Hematopoietic multipotent progenitor cell treated with erythropoietin and hydrocortisone succinate and interleukin-3 and kit ligand, for 15 days (in vitro differentiated cells): ENCODE results near the gene PGM2.
"Not testable (repeated sequence)": the region's sequence is repeated elsewhere in the genome, so short reads cannot be mapped to it uniquely, and the experiment has no call there.

Experiments used
- DNase-seq: peaks from one replicate; pipeline ENCODE4 v3.0.0-alpha.2; 2015; ENCODE audit warnings: low spot score

Gene PGM2

DNA sequence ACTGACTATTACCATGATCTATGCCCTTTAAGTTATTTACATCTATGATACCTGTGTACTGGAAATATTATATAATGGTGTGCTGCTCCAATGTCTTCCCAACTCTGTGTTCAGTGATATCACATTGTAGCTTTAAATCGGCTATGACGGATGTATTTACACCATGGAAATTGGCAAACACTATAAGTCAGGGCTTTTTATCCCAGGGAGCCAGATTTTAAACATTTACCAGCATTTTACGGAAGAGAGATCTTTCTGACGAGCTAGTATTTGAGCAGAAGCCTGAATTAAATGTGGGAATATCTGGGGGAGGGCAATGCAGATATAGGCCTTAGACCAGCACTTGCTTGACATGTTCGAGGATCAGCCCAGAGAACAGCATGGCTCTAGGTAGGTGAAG, 7.7 kb upstream of the PGM2 start:
- no peak for DNase-seq

DNA sequence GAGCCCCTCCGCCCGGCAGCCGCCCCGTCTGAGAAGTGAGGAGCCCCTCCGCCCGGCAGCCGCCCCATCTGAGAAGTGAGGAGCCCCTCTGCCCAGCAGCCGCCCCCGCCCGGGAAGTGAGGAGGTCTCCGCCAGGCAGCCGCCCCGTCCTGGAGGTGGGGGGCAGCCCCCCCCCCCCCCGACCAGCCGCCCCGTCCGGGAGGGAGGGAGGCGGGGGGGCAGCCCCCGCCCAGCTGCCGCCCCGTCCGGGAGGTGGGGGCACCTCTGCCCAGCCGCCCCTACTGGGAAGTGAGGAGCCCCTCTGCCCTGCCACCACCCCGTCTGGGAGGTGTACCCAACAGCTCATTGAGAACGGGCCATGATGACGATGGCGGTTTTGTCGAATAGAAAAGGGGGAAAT, 6.0 kb upstream of the PGM2 start:
- not testable (repeated sequence) for DNase-seq

DNA sequence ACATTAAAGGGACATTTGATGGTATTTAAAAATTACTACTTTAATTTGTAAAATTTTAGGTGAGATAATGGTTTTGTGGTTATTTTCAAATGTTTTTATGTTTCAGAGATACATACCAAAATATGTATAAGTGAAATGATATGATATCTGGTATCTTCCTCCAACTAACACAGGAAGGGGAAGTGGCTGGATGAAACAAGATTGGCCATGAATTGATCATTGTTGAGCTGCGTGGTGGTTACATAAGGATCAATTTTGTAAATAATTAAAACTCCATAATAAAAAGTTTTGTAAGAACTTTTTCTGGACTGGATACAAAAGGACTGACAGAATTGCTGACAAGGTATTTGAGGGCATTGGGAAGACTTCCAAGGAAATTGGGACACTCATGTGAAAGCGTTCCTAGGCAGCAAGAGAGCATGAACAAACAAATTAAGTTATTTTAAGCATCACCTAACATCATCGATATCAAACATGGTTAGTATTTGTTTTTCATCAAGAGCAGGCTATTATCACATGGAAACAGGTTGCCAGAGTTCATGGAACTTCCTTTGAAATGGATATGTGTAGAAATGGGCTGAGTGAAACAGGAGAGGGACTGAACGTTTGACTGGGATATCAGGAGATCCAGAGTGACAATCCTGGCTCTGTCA, 4.4 kb upstream of the PGM2 start:
- no peak for DNase-seq

DNA sequence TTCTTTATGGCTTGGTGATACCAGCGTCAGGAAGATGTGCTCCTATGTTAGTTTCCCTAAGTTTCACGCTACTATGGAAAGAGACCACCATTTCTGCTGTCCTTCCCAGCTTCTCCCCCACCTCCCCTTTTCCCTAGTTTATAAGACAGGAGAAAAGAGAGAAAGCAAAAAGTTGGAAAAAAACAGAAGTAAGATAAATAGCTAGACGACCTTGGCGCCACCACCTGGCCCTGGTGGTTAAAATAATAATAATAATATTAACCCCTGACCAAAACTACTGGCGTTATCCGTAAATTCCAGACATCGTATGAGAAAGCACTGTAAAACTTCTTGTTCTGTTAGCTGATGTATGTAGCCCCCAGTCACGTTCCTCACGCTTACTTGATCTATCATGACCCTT, 985 bp upstream of the PGM2 start:
- DNase-seq = not testable (repeated sequence)

DNA sequence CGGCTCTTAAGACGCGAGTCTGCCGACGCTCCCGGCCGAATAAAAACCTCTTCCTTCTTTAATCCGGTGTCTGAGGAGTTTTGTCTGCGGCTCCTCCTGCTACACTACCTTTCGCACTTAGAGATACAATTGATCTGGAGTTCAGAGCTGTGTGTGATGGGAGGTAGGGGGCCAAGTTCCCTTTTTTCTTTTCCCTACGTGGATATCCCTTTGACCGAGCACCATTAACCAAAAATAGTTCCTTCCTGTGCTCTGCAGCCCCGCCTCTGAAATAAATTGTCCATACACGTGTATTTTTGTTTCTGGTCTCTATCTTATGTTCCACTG, 555 bp upstream of the PGM2 start:
- no peak for DNase-seq

DNA sequence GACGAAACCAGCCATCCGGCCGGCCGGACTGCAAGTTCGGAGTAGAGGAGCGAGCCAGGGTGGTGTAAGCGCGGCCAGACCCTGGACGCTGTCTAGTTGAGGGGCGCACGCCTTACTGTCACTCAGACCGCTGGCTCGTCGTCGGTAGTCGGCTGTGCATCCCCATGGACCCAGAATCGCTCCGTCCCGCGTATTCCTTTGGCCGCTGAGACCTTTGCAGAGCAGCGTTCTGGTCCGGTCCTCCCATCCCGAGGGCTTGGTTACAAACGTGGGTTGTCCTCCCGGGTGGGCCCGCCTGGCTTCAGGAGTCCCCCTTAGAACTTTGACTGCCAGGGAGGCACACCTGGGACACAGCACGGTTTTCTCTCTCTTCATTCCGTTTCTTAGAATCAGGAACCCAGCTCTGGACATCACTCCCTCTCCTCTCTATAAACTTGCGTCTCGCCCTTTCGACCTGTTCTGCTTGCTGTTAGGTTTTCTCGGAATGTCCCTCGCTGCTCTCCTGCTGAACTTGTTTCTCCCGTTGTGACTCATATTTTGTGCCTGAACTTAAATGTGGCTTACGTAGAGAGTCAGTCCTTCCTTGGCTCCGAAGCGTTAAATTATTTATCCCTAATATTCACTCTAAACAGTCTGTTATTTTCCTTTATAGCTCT, 672 bp downstream of the PGM2 start:
- no peak for DNase-seq

DNA sequence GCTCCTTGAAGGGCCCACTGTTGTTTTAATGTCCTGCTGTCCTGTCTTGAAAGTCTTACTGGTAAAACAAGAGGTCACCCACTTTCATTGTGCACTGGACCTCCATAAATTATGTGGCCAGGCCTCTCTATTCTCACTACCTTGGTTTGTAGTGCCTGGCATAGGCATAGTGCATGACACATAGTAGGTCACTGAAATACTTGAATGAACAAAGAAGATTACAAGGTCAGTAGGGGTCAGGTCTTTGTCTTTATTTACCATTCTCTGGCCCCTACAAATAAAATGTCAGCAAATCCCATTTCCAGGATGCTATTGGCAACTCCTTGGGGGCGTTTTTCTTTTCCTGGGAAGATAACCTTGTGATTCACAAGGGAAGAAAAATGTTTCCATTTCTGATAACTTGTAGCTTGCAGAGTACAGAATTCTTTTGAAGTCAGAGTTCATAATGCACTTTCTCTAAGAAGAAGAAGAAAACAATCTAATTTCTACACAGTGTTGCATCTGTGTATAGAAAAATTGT, 1.4 kb downstream of the PGM2 start:
- DNase-seq = no peak

DNA sequence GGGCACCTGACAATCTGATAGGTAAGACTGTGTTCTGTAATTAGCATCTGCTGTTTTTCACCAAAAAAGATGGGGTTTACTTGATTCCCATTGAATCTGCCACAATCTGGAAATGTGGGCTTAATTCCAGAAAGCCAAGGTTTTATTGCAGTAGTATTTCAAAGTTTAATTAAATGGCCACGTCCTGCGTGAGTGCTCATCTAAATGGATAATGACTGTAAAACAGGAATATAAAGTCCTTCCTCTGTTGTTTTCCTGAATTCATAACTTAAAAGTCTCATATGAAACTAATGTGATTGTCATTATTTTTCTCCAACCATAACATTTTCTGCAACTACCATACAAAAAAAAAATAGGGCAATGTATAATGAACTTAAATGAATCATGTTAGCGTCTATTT, 2.4 kb downstream of the PGM2 start:
- no peak for DNase-seq

DNA sequence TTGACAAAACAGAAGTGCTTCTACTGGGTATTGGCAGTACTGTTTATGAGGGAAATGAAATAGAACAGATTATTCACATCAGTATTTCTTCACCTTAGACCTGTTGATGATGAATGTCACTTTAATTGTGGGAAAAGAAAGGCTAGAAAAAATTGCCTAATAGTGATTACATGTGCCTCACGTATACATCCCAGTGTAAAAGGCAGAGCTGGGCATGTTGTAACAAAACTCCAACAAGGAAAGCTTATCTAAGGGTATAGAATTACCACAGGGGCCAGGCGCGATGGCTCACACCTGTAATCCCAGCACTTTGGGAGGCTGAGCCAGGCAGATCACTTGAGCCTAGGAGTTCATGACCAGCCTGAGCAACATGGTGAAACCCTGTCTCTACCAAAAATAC, 4.2 kb downstream of the PGM2 start:
- DNase-seq = no peak

DNA sequence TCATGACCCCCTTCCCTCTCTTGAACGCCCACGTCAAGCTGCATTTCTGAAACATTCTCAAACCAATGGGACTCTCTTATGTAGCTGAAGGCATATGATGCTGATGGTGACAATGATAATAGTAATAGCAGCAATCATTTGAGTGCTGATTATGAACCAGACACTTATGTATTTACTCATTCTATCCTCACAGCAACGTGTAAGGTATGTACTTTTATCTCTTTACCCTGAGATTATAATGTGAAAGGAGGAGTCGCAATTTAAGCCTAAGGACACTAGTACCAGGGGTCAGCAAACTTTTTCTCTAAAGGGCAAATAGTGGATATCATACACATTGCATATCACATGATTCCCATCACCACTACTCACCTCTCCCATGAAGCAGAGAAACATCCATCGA, 8.5 kb downstream of the PGM2 start:
- no peak for DNase-seq

DNA sequence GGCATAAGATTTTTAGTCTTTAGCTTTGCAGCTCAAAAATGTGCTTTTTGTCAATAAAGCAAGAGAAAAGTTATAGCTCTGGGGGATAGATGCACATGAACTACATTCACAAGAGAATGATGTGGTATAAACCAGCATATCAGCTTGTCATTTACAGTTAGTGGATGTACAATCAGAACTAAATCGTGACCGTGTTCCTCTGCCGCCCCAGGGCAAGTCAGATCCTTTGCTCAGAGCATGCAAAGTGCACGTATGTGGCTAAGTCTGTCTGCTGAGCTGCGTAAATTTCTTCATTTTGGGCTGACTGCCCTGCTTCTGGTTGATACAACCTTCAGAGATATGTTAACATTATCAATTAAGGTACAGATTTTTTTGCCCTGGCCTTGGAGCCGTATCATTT, 9.3 kb downstream of the PGM2 start:
- DNase-seq = no peak

DNA sequence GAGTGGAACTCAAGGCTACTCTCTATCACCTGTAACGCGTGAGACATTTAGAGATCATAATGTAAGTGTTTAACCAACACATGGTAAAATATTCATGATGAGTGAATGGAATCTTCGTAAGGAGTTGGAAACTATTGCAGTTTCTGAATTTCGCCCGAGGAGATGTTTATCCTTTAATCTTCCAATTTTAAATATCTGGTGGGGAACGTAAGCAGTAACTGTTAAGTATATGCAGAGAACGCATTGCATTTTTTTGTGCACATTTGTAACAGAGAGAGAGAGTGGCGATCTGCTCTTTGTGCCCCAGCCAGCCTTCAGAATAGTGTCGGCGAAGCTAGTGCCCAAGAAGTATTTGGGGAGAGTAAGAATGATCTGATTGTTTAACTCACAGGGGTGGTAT, 9.8 kb downstream of the PGM2 start:
- DNase-seq = no peak

DNA sequence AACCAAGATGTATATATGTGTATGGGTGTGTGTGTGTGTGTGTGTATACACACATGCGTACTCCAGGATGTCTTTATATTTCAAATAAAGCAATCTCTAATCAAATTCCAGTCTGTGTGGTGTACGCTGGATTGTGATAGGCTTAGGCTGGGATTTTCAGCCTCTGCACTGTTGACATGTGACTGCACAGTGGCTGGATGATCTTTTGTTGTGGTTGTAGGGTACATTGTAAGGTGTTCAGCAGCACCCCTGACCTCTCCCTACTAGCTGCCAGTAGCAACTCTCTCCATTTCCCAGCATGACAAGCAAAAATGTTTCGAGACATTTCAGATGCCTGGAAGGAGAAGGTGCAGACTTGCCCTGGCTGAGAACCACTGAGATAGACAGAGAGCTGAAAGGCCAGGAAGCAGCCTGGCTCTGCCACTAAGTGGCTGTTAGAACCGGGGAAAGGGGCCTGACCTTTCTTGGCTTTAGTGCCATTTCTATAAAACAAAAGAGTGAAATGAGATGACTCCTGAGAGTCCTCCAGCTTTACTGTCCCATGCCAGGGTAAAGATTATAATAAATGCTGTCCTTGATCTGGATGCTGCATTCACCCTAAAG, 10.5 kb downstream of the PGM2 start:
- no peak for DNase-seq

DNA sequence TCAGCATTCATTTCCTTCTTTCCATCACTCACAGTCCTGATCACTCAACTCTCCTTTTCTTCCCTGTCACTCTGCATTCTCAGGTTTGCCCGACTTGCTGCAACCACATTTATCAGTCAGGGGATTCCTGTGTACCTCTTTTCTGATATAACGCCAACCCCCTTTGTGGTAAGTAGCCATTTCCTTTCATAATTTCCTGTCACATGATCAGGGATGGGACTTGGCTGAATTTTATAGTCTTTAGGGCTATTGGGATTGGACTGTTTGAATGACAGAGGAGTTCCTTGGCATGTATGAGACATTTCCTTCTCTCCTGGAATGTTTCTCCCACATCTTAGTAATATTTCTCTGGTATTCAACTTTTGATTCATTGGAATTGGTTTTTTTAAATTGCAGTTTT, 11.0 kb downstream of the PGM2 start:
- no peak for DNase-seq

DNA sequence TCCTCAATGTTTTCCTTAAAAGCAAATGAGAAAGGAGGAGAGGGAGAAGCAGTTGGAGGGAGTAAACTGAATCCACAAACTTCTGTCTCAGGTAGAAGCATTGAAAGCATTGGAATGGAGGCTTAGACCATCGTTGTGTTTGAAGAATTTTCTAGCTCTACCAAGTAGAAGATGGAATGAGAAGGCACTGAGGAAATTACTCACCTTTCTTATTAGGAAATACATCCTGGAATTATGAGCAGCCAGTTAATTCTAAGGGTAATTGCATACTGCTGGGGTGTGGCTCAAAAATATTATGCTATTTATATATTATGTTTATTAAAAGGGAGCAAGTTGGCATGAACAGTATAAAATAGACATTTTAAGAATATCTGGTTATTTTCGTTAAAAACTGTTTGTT, 12.9 kb downstream of the PGM2 start:
- DNase-seq = no peak

DNA sequence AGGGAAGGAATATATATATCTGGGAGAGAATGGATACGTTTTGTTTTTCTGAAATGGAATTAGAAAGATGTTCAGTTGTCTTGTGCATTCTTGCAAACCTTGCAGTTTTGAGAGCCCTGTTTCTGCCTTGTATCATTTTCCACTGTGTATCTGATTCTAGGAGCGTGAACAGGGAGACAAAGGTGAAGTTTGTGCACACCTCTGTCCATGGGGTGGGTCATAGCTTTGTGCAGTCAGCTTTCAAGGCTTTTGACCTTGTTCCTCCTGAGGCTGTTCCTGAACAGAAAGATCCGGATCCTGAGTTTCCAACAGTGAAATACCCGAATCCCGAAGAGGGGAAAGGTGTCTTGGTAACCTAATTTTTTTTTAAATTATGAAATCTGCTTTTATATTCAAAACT, 17.7 kb downstream of the PGM2 start:
- DNase-seq = no peak

DNA sequence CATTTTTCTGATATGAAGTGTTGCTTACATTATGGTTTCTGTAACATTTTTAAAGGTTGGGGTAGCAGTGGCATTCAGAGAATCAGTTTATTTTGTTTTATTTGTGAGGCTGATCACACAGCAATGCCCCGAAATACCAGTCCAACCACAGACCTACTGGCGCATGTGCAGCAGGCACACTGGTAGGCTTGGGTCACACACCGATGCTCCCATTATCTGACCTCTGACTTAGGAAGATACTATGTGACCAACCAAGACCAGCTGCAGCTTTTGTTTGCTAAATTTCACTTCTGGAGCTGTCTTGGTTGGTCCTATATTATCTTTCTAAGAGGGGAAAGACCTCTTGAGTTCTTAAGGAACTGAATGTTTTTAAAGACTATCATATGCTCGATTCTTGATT, 18.7 kb downstream of the PGM2 start:
- DNase-seq = no peak

DNA sequence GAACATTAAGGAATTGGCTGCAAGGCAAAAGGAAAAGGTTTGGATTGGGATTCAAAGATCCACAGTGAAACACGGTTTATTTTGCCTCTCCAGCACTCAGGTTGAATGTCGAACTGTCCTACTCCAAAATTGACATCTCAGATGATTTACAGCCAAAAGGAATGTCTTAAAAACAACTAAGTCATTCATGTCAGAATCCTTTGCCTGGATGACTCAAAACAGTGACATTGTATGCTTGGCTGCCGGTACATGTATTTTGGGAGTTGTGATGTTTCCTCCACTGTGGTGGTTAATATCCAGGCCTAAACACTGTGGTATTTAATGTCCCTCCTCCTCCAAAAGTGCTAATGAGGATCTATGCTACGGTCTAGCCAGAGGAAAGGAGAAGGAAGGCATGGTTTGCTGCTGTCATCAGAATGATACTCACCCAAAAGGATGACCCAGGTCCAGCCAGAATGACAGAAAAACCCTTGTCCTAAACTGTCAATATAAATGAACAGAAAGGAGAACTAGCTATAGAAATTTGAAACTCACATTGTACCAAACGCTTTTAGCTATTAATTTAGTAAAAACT, 20.9 kb downstream of the PGM2 start:
- no peak for DNase-seq

DNA sequence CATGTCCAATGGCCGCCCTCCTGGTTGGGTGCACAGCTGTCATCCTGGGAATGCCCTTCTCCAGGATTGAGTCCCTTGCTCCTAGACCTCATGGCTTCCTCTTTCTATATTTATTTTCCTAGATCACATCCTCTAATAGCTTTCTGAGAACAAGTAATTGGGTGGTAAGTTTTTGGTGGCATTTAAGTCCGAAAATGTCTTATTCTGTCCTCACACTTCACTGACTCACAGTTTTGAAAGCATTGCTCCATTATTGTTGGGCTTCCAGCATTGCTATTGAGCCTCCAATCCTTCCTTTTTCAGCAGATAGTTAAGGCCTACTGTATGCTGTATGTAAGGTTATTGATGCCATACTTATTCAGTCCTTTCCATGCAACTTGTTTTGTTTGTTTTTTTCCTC, 25.9 kb downstream of the PGM2 start:
- no peak for DNase-seq

DNA sequence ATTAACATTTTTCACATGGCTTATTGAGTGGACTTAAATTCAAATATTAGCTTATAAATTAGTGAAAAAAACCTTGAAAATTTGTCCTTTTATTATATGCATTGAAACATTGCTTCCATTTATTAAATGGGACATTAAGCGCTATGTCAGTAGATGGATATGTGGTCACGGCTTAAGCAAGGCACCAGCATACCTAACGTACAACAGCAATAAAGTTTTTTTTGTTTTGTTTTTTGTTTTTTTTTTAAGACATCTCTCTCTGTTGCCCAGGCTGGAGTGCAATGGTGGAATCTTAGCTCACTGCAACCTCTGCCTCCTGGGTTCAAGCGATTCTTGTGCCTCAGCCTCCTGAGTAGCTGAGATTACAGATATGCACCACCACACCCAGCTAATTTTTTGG, 31.6 kb downstream of the PGM2 start:
- DNase-seq = no peak

DNA sequence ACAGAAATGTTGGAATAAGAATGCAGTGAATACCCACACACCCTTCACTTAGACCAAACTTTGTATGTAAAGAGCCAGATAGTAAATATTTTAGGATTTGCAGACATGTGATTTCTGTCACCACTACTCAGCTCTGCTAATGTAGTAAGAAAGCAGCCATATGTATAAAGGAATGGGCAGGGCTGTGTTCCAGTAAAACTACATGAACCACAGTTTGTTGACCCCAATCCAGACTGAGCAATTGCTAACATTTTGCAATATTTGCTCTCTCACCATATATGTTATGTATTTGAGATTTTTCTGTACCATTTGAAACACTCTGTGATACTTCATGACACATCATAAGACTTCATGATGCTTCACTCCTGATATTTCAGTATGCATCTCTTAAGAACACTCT, 32.4 kb downstream of the PGM2 start:
- no peak for DNase-seq

DNA sequence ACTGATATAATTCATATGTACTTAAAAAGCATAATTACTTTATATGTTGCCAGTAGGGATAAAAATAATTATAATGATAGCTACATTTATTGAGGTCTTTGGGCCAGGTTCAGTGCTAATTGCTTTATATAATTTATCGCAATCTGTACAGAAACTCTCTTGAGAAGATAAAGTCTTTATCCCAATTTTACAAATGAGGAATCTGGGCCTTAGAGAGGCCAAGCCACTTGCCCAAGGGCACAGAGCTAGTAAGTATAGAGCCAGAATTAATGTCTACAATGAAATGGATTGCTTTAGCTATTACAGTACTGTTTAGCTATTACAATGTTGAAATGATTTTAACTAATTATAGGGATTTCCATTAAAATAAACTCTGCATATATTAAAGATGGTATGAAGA, 33.8 kb downstream of the PGM2 start:
- no peak for DNase-seq

DNA sequence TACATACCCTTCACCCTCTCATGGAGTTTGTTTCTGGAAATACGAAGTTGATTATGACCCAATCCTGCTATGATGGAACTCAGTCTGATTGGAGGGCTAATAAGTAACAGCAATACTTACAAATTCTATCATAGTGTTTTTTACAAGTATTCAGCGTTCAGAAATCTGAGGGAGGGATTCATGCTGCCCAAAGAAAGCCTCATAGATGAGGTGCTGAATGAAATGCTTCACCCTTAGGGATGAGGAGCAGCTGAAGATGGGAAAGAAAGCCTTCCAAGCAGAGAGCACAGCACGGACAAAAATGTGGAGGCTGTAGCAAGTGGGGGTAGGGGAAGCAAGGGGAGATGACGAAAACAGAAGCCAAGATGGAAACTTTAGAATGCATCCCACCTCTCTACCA, 36.5 kb downstream of the PGM2 start:
- no peak for DNase-seq

DNA sequence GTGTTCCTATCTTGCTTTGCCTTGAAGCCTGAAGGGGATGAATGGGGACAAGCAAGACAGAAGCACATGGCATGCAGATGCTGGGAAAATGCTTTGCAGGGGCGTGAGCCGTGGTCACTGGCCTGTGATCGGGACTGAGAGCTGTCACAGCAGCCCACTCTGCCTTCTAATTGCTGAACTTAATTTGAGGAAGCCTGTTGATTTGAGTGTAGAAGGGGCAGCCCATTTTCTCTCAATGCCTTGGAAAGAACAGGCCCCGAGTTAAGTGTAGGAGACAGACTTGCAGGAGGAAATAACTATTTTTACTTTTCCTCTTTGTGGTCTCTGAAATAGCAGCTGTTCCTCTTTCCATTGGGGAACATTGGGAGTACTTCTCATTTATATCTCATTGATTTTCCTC, 38.3 kb downstream of the PGM2 start:
- no peak for DNase-seq
